Stomach (tissue), 4 donors: ENCODE measurements around the gene TANC1.

Experiments used
- CTCF ChIP-seq, 7 experiments: fragments of 450-650 bp in 4 of 7; fragments of 200-600 bp in 3 of 7; sonication (generic) in 3 of 7; IDR thresholded peaks; one replicate each; pipeline ENCODE4 v1.5.1; 2016 to 2019; ENCODE audit warnings: antibody characterized with exemption in 7 of 7, control low read depth in 2 of 7, mild to moderate bottlenecking in 1 of 7
- EP300 ChIP-seq: sonication (generic); formaldehyde crosslinking; IDR thresholded peaks from one replicate; pipeline ENCODE4 v1.6.1; 2017; ENCODE audit warnings: antibody characterized with exemption
- POLR2A ChIP-seq, 4 donors: fragments of 450-650 bp; IDR thresholded peaks; one replicate each; pipeline ENCODE4 v1.6.1; 2016; ENCODE audit warnings: antibody characterized with exemption in 4 of 4, control low read depth in 2 of 4, mild to moderate bottlenecking in 1 of 4, moderate library complexity in 1 of 4
- POLR2AphosphoS5 ChIP-seq, 3 donors: sonication (generic); formaldehyde crosslinking; IDR thresholded peaks; one replicate each; pipeline ENCODE4 v1.6.1; 2016; ENCODE audit warnings: antibody characterized with exemption in 3 of 3

DNA sequence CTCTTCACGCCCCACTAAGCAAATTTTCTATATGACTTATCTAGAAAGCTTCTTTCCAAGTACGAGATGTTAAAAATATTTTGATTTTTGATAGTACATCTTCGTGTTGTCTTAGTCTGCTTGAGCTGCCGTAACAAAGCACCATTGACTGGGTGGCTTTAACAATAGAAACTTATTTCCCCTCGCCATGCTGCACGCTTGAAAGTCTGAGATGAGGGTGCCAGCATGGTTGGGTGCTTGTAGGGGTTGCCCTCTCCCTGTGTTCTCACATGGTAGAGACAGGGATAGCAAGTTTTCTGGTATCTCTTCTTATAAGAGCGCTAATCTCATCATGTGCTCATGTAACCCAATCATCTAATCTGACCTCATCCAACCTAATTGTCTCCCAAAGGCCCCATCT is 106.2 kb downstream of the TANC1 start:
- TF ChIP-seq CTCF (IDR thresholded peaks at IDR 0.05), result no peak
- TF ChIP-seq POLR2A (IDR thresholded peaks at IDR 0.05), result no peak
- TF ChIP-seq EP300, result no peak
- no peak for TF ChIP-seq POLR2AphosphoS5 (IDR thresholded peaks at IDR 0.05)
